Activated CD4-positive, alpha-beta T cell treated with anti-CD3 and anti-CD28 coated beads, Interleukin-2, amount 10 ng/mL, durations not matched to agents 24 days and 14 days (primary cell): ENCODE measurements around the gene CEP57. TPM values are rescaled to one million over a fixed set of nuclear protein-coding genes. Genes with fewer than 3 reads are reported as not detected.
A peak's percentile ranks its signal among the peaks of the same experiment; 100 is the strongest.

Source experiments
- DNase-seq: peaks from one replicate; pipeline ENCODE4 v3.0.0; 2022
- H3K27ac Mint-ChIP-seq: one replicate; pipeline ENCODE4 v1.8.0; 2022; ENCODE audit warnings: mild to moderate bottlenecking, mixed read lengths
- H3K27me3 Mint-ChIP-seq: one replicate; pipeline ENCODE4 v1.8.0; 2022; ENCODE audit warnings: mixed read lengths
- H3K36me3 Mint-ChIP-seq: one replicate; pipeline ENCODE4 v1.8.0; 2022; ENCODE audit warnings: low read depth, mild to moderate bottlenecking, mixed read lengths
- H3K4me1 Mint-ChIP-seq: one replicate; pipeline ENCODE4 v1.8.0; 2021; ENCODE audit warnings: mixed read lengths
- H3K4me3 Mint-ChIP-seq: one replicate; pipeline ENCODE4 v1.8.0; 2022; ENCODE audit warnings: mild to moderate bottlenecking, moderate library complexity, mixed read lengths
- H3K9me3 Mint-ChIP-seq: one replicate; pipeline ENCODE4 v1.8.0; 2021; ENCODE audit warnings: mixed read lengths
- intact Hi-C: fragments of 100-400 bp; cut with micrococcal nuclease; formaldehyde crosslinking; loops from one replicate; pipeline ENCODE4 v1.15.1; 2023
- total RNA-seq: library from RNA; stranded (reverse); gene quantifications from 2 replicates; pipeline ENCODE4 v1.2.3, GENCODE V29; 2022

CEP57 gene
- total RNA-seq, 1 donor from 2014 or later = 87.6 TPM

DNA sequence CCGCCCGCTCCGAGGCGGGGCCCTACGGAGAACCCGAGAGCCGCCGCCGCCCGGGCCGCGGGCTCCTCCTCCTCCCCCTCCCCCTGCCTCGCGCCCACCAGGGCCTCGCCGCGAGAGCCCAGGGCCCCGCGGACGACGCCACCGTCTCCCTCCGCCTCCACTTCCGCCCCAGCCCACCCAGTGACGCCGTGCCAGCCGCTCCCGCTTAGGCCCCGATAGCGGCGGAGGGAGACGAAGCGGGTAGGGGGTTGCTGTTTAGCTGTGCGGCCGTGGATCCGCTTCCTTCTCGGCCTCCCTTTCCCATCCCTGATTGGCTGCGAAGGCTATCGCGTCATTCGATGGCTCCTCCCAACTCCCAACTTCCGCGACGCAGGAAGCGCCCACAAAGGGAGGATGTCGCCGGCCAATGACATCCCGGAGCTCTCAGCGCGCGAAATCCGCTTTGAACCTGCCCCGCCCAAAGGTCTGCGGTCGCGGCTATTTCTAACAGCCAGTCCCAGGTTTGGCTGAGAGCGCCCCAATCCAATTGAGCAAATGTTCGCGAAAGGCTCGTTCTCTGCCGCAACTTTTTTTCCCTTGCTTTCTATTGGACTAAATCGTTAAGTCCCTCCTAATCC, 684 bp upstream of the CEP57 start, which contains the start of gene FAM76B:
FAM76B (minus strand) TSS at position 277 of the 617 bp plus-strand sequence. CDS start 304 bp downstream, outside the sequence.
- Mint-ChIP-seq H3K9me3 (no peaks in the 10 kb centered on the region), H3K4me1 (peaks cover 47% of the 10 kb centered on the region), H3K4me3 (peak within 1 kb of the TSS; percentile 98), H3K36me3 (peaks cover 57% of the 10 kb centered on the region), H3K27ac (peak within 1 kb of the TSS; percentile 100), H3K27me3 (no peaks in the 10 kb centered on the region)
- peak; percentile 99 for DNase-seq
- intact Hi-C loops = loop anchor here (1.0 to 2.0 kb wide), 11 partner anchors 74 to 816 kb away; partner anchors contain the start of genes CWC15, ENDOD1, JRKL and KDM4D

DNA sequence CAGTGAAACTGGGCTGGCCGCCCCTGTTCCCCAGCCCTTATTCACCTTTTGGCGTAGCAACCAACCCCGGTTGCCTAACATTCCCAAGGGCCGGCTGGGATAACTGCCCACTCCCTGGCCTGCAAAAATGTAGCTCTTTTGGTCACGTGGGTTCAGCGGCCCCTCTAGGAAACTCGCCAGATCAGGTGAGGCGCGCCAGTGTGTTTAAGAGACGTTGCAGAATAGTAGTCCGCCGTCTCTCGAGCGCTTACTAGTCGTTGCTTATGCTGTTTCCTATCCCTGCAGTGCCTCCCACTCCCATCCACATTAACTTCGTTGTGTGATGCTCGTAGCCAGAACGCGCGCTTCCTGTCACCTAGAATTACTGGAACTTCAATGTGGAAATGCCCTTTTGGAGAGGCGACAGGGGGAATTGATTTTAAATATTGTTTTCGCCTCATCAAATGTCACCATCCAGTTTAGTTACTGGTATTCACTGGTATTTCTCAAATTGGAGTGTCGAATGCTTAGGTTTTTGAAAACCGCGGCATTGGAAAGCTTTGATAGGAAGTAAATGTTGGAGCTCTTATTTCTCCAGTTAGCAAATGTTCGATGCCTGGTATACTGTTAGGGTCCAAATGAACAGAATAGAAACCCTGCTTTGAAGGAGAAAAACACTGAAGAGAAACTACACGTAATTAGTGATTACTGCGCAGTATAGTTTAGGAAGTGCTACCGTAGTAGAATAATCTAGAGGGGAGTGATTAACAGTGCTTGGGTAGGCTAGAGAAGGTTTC, 823 bp downstream of the CEP57 start:
- Mint-ChIP-seq H3K4me1 (peaks cover 41% of the 10 kb centered on the region), H3K9me3 (no peaks in the 10 kb centered on the region), H3K27ac (peak overlapping the region; percentile 100), H3K36me3 (peaks cover 46% of the 10 kb centered on the region), H3K27me3 (no peaks in the 10 kb centered on the region), H3K4me3 (peak overlapping the region; percentile 98)
- peak; percentile 87 for DNase-seq
- intact Hi-C loops = loop anchor here (1.0 to 2.0 kb wide), 5 partner anchors 76 to 702 kb away; partner anchors contain the start of gene ENDOD1

DNA sequence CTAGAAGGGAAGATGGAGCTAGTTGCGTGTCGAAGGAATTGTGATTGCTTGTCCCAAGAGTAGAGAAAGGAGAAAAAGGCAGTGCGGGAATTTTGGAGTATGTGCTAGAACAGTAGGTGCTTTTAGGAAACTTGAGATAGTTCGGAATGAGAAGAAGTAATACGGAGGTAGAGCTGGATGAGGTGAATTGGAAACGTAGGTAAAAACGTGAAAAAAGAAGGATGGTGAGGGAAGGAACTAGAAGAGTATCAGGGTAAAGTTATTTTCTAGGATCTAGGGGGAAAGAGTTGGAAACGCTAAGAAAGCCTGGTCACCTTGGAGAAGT, 1.4 kb downstream of the CEP57 start:
- Mint-ChIP-seq H3K4me1 (peaks cover 41% of the 10 kb centered on the region), H3K9me3 (no peaks in the 10 kb centered on the region), H3K36me3 (peaks cover 43% of the 10 kb centered on the region), H3K27me3 (no peaks in the 10 kb centered on the region), H3K27ac (peak overlapping the region; percentile 100), H3K4me3 (peak overlapping the region; percentile 98)
- intact Hi-C loops = loop anchor here (2.0 kb wide), 4 partner anchors 221 to 703 kb away; partner anchors contain the start of gene ENDOD1
- DNase-seq = no peak

DNA sequence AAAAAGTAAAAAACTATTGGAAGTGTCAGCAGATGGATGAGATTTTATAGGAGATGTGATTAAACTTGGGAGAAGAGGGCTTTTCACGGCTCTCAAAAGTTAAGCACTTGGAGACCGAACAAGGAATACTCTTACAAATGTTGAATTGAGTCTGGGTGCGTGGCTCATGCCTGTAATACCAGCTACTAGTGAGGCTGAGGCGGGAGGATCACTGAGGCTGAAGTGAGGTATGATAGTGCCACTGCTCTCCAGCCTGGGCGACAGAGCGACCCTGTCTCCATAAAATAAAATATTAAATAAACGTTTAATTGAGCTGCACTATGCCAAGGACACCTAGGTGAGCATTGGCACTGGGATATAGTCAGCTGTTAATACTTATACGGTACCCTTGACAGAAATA, 1.9 kb downstream of the CEP57 start:
- Mint-ChIP-seq H3K27ac (no peak overlapping the region), H3K27me3 (no peaks in the 10 kb centered on the region), H3K4me1 (peaks cover 42% of the 10 kb centered on the region), H3K9me3 (no peaks in the 10 kb centered on the region), H3K4me3 (peak overlapping the region; percentile 98), H3K36me3 (peaks cover 39% of the 10 kb centered on the region)
- intact Hi-C loops = no loop called here
- DNase-seq = no peak

DNA sequence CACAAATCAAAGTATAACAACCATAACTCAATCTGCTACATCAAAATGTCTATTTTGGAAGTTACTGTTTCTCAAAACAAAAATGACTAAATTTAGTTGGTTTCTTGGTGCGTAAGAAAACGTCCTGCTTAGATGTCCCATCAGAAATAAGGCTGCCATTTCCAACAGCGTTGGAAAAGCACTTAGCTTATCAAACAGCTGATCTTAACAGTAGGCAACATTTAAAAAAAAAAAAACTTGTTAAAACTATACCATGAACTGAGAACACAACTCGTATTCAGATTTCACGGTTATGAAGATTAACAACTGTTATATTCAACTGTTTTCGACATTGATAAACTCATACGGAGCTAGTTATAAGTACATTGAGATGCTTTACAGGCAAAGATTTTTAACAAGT, 2.4 kb downstream of the CEP57 start:
- no peaks in the 10 kb centered on the region for H3K27me3 Mint-ChIP-seq
- no peaks in the 10 kb centered on the region for H3K9me3 Mint-ChIP-seq
- peaks cover 42% of the 10 kb centered on the region for H3K4me1 Mint-ChIP-seq
- H3K4me3 Mint-ChIP-seq = peak overlapping the region; percentile 39
- DNase-seq = no peak
- peaks cover 37% of the 10 kb centered on the region for H3K36me3 Mint-ChIP-seq
- no peak overlapping the region for H3K27ac Mint-ChIP-seq
- intact Hi-C loops = no loop called here

DNA sequence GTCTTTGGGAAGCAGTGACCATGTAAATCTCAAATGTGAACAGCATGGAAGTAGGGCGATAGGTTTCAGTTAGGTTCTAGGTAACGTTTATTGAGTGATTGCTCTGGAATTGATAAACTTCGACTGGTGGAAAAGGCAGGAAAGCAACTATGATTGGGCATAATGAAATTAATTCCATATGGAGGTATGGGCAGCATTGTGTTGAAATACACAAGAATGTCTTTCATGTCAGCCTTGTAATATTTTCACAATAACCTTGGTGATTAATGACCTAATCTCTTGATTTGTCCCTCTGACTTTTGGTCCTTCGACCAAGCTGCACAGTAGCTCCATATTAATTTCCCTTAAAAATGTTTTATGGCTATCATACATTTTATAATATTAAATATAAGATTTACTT, 2.8 kb downstream of the CEP57 start:
- H3K27me3 Mint-ChIP-seq = no peaks in the 10 kb centered on the region
- H3K4me1 Mint-ChIP-seq = peaks cover 38% of the 10 kb centered on the region
- intact Hi-C loops = no loop called here
- H3K36me3 Mint-ChIP-seq = peaks cover 33% of the 10 kb centered on the region
- H3K4me3 Mint-ChIP-seq = peak overlapping the region; percentile 39
- DNase-seq = no peak
- no peaks in the 10 kb centered on the region for H3K9me3 Mint-ChIP-seq
- H3K27ac Mint-ChIP-seq = no peak overlapping the region

DNA sequence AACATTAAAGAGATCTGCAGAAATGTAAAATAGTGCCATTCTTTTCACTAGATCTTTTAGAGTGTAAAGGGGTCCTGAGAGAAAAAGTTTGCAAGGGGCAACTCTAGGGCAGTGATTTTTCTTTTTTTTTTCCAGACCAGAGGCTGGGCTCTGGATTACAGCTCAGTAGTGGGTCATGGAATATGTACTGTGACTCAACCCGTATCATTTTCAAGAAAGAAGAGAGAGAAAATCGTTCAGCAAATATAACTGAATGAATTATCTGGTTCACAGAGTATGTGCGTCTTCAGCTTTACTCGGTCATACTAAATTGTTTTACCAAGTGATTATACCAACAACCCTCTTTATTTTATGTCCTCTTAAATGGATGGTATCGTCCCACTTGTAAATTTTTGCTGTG, 3.8 kb downstream of the CEP57 start:
- intact Hi-C loops = no loop called here
- Mint-ChIP-seq H3K36me3 (peaks cover 30% of the 10 kb centered on the region), H3K27ac (no peak overlapping the region), H3K4me3 (no peak overlapping the region), H3K9me3 (no peaks in the 10 kb centered on the region), H3K27me3 (no peaks in the 10 kb centered on the region), H3K4me1 (peaks cover 34% of the 10 kb centered on the region)
- no peak for DNase-seq

DNA sequence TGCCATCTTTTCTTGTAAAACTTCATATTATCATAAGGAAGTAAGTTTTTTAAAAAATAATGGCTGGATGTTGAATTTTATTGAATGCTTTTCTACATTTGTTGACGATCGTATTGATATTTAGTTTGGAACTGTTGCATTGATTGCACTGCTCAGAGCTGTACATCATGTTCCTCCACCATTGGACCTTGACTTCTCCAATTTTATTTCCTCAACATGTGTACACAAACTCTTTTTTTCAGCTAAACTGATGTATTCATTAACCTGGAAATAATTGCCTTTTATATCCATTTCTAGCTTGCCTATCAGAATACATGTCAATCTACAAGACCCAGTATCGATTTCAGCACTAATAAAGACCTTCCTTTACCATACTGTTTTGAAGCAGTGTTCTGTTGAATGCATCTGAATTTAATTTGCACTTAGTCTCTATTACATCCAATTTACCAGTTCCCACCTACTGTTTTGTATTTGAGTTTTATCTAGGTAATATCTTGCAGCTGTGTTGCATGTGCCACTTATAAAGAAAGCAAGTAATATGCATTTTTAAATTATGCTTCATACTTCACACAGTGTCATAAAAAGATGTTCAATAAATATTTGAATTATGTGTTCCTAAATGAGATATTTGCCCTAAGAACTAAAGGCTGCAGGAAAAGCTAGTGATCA, 5.5 kb downstream of the CEP57 start:
- Mint-ChIP-seq H3K9me3 (no peaks in the 10 kb centered on the region), H3K27me3 (no peaks in the 10 kb centered on the region), H3K36me3 (peaks cover 40% of the 10 kb centered on the region), H3K27ac (no peak overlapping the region), H3K4me3 (no peak overlapping the region), H3K4me1 (peaks cover 40% of the 10 kb centered on the region)
- intact Hi-C loops = no loop called here
- no peak for DNase-seq

DNA sequence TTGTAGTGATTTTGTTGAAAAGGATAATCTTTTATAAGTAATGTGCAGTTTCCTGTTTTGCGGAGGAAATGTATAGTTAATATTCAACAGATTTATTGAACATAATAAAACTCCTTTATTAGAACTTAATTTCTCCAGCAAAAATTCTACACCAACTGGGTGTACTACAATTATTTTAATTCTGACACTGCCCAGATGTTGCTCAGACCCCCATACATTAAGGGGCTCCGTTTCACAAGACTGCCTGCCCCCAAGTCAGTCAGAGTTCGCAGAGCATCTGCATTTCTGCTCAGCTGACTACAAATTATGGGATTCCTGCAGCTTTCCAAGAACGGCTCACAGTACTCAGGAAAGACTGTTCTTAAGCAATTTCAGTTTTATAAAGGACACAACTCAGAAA, 6.2 kb downstream of the CEP57 start:
- intact Hi-C loops = no loop called here
- H3K4me1 Mint-ChIP-seq = peaks cover 39% of the 10 kb centered on the region
- no peaks in the 10 kb centered on the region for H3K9me3 Mint-ChIP-seq
- H3K36me3 Mint-ChIP-seq = peaks cover 42% of the 10 kb centered on the region
- no peak overlapping the region for H3K27ac Mint-ChIP-seq
- no peak for DNase-seq
- no peaks in the 10 kb centered on the region for H3K27me3 Mint-ChIP-seq
- no peak overlapping the region for H3K4me3 Mint-ChIP-seq

DNA sequence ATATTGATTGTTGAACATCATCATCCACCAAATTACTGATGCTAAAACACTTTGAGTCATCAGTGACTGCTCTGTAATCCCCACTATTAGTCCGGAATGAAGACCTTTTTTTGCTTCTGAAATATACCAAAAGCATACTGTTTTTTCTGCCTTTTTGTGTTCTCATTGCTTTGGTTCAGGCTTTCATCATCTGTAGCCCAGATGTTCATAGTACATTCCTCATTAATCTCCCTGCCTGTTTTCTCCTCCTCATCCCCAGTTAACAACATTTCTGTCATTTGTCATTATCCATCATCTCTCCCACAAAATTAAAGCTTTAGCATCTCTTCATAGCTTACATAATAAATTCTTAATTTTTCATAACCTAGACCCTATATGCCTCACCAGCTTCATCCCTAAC, 9.2 kb downstream of the CEP57 start:
- no peaks in the 10 kb centered on the region for H3K9me3 Mint-ChIP-seq
- no peaks in the 10 kb centered on the region for H3K27me3 Mint-ChIP-seq
- no peak for DNase-seq
- H3K27ac Mint-ChIP-seq = no peak overlapping the region
- H3K4me1 Mint-ChIP-seq = peaks cover 18% of the 10 kb centered on the region
- intact Hi-C loops = loop anchor here (2.0 kb wide), 1 partner anchor 17 kb away; no protein-coding TSS in a partner anchor
- H3K36me3 Mint-ChIP-seq = peaks cover 44% of the 10 kb centered on the region
- no peak overlapping the region for H3K4me3 Mint-ChIP-seq

DNA sequence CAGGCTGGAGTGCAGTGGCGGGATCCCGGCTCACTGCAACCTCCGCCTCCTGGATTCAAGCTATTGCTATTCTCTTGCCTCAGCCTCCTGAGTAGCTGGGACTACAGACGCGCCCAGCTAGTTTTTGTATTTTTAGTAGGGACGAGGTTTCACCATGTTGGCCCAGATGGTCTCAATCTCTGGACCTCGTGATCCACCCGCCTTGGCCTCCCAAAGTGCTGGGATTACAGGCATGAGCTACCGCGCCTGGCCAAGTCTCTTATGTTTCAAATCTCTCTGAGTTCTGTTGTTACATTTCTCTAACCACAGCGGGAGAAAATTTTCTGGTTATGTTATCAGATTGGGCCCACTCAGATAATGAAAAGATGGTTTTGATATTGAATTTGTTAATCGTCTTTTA, 10.1 kb downstream of the CEP57 start:
- intact Hi-C loops = no loop called here
- H3K4me1 Mint-ChIP-seq = peaks cover 20% of the 10 kb centered on the region
- H3K27me3 Mint-ChIP-seq = no peaks in the 10 kb centered on the region
- no peak for DNase-seq
- H3K36me3 Mint-ChIP-seq = peaks cover 46% of the 10 kb centered on the region
- H3K9me3 Mint-ChIP-seq = no peaks in the 10 kb centered on the region
- no peak overlapping the region for H3K4me3 Mint-ChIP-seq
- no peak overlapping the region for H3K27ac Mint-ChIP-seq

DNA sequence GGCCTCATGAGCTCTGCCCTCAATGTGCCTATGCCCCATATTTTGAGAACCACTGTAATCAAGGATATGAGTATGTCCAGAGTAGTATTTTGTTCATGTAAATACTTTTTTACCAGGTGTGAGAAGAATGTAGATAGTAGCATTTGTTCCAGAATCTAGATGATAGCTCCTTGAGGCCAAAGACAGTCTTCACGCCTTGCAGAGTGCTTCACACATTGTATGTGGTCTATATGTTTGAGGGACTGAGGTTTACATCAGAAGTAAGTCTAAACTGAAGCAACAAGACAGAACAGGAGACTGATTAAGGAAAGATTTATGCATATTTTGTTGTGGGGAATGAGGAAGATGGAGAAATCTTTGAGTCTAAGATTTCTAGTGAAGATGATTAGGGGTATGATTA, 12.5 kb downstream of the CEP57 start:
- Mint-ChIP-seq H3K4me1 (peaks cover 15% of the 10 kb centered on the region), H3K27me3 (no peaks in the 10 kb centered on the region), H3K4me3 (no peak overlapping the region), H3K36me3 (peaks cover 62% of the 10 kb centered on the region), H3K9me3 (peaks cover 7% of the 10 kb centered on the region), H3K27ac (peak overlapping the region; percentile 11)
- intact Hi-C loops = no loop called here
- no peak for DNase-seq

DNA sequence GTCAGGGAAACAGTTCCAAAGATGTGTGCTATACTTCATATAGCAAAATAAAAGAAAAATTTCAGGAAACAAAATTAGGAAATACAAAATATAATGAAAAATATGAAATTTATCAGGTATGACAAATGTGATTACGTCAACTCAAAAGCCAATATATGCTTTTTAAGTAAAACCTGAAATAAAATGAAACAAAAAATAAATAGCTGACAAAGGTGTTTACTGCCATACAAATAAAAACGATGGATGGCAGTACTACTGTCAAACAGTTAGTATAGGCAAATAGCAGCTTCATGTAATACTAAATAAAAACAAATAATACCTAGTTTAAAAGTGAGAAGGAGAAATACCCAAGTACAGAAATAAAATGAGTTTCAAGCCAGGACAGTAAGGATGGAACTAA, 13.7 kb downstream of the CEP57 start:
- Mint-ChIP-seq H3K4me3 (no peak overlapping the region), H3K27ac (no peak overlapping the region), H3K4me1 (peaks cover 15% of the 10 kb centered on the region), H3K27me3 (no peaks in the 10 kb centered on the region), H3K9me3 (peaks cover 17% of the 10 kb centered on the region), H3K36me3 (peaks cover 69% of the 10 kb centered on the region)
- DNase-seq = no peak
- intact Hi-C loops = no loop called here

DNA sequence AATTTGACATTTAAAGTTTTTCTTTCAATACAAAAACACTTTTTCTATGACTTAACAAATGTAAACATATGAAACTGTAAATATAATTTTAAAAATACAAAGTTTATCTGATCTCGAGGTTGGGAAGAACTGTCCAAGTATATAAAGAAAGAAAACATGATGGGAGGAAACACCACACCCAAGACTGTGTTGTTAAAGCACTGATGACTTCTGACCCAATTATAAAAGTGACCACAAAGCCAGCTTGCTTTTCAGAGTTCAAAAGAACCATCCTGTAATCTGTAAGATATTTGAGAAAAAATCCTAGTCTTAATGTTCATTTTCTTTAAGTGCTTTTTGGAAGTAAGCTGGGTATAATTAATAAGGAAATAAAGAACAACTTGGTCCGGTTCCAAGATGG, 15.6 kb downstream of the CEP57 start:
- Mint-ChIP-seq H3K36me3 (peaks cover 64% of the 10 kb centered on the region), H3K4me1 (peaks cover 6% of the 10 kb centered on the region), H3K27ac (no peak overlapping the region), H3K4me3 (no peak overlapping the region), H3K9me3 (peaks cover 23% of the 10 kb centered on the region), H3K27me3 (no peaks in the 10 kb centered on the region)
- DNase-seq = no peak
- intact Hi-C loops = no loop called here
